Measurements from ENCODE around the gene DBNL. TPM values are rescaled to one million over a fixed set of nuclear protein-coding genes. Genes with fewer than 3 reads are reported as not detected.

DBNL gene
- total and polyA plus RNA-seq, 4 donors, result 26.1 to 60.2 (median 41.5) TPM

DNA sequence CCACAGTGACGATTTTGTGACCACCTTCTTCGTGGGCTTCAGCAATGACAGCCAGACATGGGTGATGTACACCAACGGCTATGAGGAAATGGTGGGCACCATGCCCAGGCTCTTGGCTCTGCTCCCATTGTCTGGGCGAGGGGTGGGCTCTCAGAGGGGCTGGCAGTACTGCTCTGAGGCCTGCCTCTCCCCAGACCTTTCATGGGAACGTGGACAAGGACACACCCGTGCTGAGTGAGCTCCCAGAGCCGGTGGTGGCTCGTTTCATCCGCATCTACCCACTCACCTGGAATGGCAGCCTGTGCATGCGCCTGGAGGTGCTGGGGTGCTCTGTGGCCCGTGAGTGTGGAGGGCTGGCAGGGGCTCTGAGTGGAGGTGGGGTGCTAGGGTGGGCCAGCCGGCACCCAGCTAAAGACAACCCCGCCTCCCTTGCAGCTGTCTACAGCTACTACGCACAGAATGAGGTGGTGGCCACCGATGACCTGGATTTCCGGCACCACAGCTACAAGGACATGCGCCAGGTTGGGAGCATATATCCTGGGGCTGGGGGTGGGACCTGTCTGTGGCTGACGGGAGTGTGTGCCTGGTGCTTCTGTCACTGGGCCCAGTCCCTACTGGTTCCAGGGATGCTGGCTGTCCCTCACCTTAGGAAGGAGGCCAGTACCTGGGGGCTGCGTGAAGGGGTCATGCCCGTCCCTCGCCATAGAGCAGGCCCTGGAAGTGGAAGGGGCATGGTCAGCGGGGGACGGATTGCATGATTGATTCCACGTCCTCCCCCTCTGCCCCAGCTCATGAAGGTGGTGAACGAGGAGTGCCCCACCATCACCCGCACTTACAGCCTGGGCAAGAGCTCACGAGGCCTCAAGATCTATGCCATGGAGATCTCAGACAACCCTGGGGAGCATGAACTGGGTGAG is 66.5 kb downstream of the DBNL start:
- Histone ChIP-seq H3K27me3 (ENCODE audit: control insufficient read depth in 4 of 4, insufficient read depth in 4 of 4, low read length in 3 of 4) (no peaks in the 10 kb centered on the region), H3K9ac (ENCODE audit: low read depth in 1 of 2, low read length in 2 of 2) (no peak overlapping the region), H3K4me1 (ENCODE audit: control insufficient read depth in 4 of 4, insufficient read depth in 4 of 4, low read length in 3 of 4) (peaks cover 0 to 4% (median 2%) of the 10 kb centered on the region in 4 donors), H3K27ac (ENCODE audit: low read depth in 1 of 2, low read length in 2 of 2) (no peak overlapping the region), H3K4me3 (ENCODE audit: low read depth in 1 of 3, low read length in 3 of 3) (no peak overlapping the region), H3K36me3 (ENCODE audit: control insufficient read depth in 4 of 4, insufficient read depth in 3 of 4, low read depth in 1 of 4, low read length in 3 of 4) (peaks cover 3 to 15% (median 8%) of the 10 kb centered on the region in 4 donors), H3K9me3 (ENCODE audit: control insufficient read depth in 4 of 4, low read length in 3 of 4) (no peaks in the 10 kb centered on the region)
- WGBS, result 84% methylated on average over 27 of the region's 27 CpGs
- TF ChIP-seq TAF1 (conservative IDR thresholded peaks at IDR 0.05), result no peak
- TF ChIP-seq, protein P1, sequence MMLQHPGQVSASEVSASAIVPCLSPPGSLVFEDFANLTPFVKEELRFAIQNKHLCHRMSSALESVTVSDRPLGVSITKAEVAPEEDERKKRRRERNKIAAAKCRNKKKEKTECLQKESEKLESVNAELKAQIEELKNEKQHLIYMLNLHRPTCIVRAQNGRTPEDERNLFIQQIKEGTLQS (IDR thresholded peaks at IDR 0.05), result no peak
- no peak for TF ChIP-seq GABPA (IDR thresholded peaks at IDR 0.05 in 1 of 2, conservative IDR thresholded peaks at IDR 0.05 in 1 of 2)
- no peak for TF ChIP-seq JUND (IDR thresholded peaks at IDR 0.05)
- TF ChIP-seq CTCF (IDR thresholded peaks at IDR 0.05; ENCODE audit: low read depth, low read length, missing input control), result no peak
- no peak for TF ChIP-seq FOXA1 (IDR thresholded peaks at IDR 0.05)
- TF ChIP-seq NR2F2 (IDR thresholded peaks at IDR 0.05), result no peak
- no peak for TF ChIP-seq YY1 (IDR thresholded peaks at IDR 0.05)
- TF ChIP-seq RXRA (IDR thresholded peaks at IDR 0.05), result no peak
- TF ChIP-seq EGR1 (IDR thresholded peaks at IDR 0.05; ENCODE audit: low read depth in 2 of 2), result no peak
- no peak for TF ChIP-seq RAD21 (IDR thresholded peaks at IDR 0.05)
- TF ChIP-seq, protein P2, sequence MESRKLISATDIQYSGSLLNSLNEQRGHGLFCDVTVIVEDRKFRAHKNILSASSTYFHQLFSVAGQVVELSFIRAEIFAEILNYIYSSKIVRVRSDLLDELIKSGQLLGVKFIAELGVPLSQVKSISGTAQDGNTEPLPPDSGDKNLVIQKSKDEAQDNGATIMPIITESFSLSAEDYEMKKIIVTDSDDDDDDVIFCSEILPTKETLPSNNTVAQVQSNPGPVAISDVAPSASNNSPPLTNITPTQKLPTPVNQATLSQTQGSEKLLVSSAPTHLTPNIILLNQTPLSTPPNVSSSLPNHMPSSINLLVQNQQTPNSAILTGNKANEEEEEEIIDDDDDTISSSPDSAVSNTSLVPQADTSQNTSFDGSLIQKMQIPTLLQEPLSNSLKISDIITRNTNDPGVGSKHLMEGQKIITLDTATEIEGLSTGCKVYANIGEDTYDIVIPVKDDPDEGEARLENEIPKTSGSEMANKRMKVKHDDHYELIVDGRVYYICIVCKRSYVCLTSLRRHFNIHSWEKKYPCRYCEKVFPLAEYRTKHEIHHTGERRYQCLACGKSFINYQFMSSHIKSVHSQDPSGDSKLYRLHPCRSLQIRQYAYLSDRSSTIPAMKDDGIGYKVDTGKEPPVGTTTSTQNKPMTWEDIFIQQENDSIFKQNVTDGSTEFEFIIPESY (IDR thresholded peaks at IDR 0.05), result no peak
- TF ChIP-seq HNF4A (conservative IDR thresholded peaks at IDR 0.05), result no peak
- DNase-seq (ENCODE audit: low spot score), result no peak

Other genes starting within 250 kb of the DBNL start
- 10 to 100 TPM; 38.7 to 73.5 TPM for gene MRPS24, start 175.2 kb upstream of the DBNL start, total RNA-seq
- 100 to 1,000 TPM in 1 of 2 donors, 10 to 100 TPM in 1; 91.1 to 177 TPM for gene MRPS24, start 175.2 kb upstream of the DBNL start, polyA plus RNA-seq
- 10 to 100 TPM in 1 of 2 donors, 1 to 10 TPM in 1; 7.2 to 28.4 TPM for gene URGCP, start 138.1 kb upstream of the DBNL start, total RNA-seq
- 10 to 100 TPM; 11.7 to 14.3 TPM for gene URGCP, start 138.1 kb upstream of the DBNL start, polyA plus RNA-seq
- 10 to 100 TPM in 1 of 2 donors, 1 to 10 TPM in 1; 5.1 to 10.7 TPM for gene UBE2D4, start 118.3 kb upstream of the DBNL start, total RNA-seq
- gene UBE2D4, start 118.3 kb upstream of the DBNL start, polyA plus RNA-seq, result 10 to 100 TPM; 12.8 to 17.9 TPM
- gene SPDYE1, start 46.8 kb upstream of the DBNL start, total RNA-seq, result not detected
- gene SPDYE1, start 46.8 kb upstream of the DBNL start, polyA plus RNA-seq, result under 1 TPM in 1 of 2 donors, not detected in 1; 0.71 TPM
- gene PGAM2, start 20.9 kb downstream of the DBNL start, total RNA-seq, result 1 to 10 TPM in 1 of 2 donors, under 1 TPM in 1; 0.42 to 2.3 TPM
- under 1 TPM; 0.13 to 0.56 TPM for gene PGAM2, start 20.9 kb downstream of the DBNL start, polyA plus RNA-seq
- gene POLM, start 37.8 kb downstream of the DBNL start, total RNA-seq, result 10 to 100 TPM in 1 of 2 donors, 1 to 10 TPM in 1; 6.9 to 24.0 TPM
- gene POLM, start 37.8 kb downstream of the DBNL start, polyA plus RNA-seq, result 1 to 10 TPM; 9.1 to 9.4 TPM
- 10 to 100 TPM in 1 of 2 donors, 1 to 10 TPM in 1; 3.4 to 13.3 TPM for gene AEBP1, start 59.6 kb downstream of the DBNL start, total RNA-seq
- gene AEBP1, start 59.6 kb downstream of the DBNL start, polyA plus RNA-seq, result 10 to 100 TPM in 1 of 2 donors, 1 to 10 TPM in 1; 3.8 to 11.5 TPM
- gene POLD2, start 78.8 kb downstream of the DBNL start, total RNA-seq, result 10 to 100 TPM; 53.9 to 85.0 TPM
- 100 to 1,000 TPM in 1 of 2 donors, 10 to 100 TPM in 1; 85.7 to 101 TPM for gene POLD2, start 78.8 kb downstream of the DBNL start, polyA plus RNA-seq
- gene MYL7, start 96.6 kb downstream of the DBNL start, total RNA-seq, result not detected
- gene MYL7, start 96.6 kb downstream of the DBNL start, polyA plus RNA-seq, result not detected
- gene GCK, start 144.7 kb downstream of the DBNL start, total RNA-seq, result under 1 TPM; 0.09 to 0.67 TPM
- 10 to 100 TPM in 1 of 2 donors, under 1 TPM in 1; 0.22 to 12.7 TPM for gene GCK, start 144.7 kb downstream of the DBNL start, polyA plus RNA-seq
- gene YKT6, start 156.3 kb downstream of the DBNL start, total RNA-seq, result 10 to 100 TPM; 21.8 to 22.0 TPM
- gene YKT6, start 156.3 kb downstream of the DBNL start, polyA plus RNA-seq, result 10 to 100 TPM in 1 of 2 donors, 1 to 10 TPM in 1; 8.1 to 20.3 TPM

Measured in liver (tissue), 9 donors.